Vagina (tissue), 2 donors: Measurements from ENCODE around the gene GRM8.
"Not testable (repeated sequence)": the region's sequence is repeated elsewhere in the genome, so short reads cannot be mapped to it uniquely, and the experiment has no call there.

Source experiments
- POLR2A ChIP-seq, 2 donors: fragments of 450-650 bp; IDR thresholded peaks; one replicate each; pipeline ENCODE4 v1.6.1; 2017; ENCODE audit warnings: antibody characterized with exemption in 2 of 2, mild to moderate bottlenecking in 2 of 2, moderate library complexity in 2 of 2
- POLR2AphosphoS5 ChIP-seq, 2 donors: sonication (generic); formaldehyde crosslinking; IDR thresholded peaks; one replicate each; pipeline ENCODE4 v1.9.0; 2017; ENCODE audit warnings: antibody characterized with exemption in 2 of 2, mild to moderate bottlenecking in 2 of 2, low read depth in 1 of 2; ENCODE audit not compliant: insufficient read depth in 1 of 2
- TF ChIP-seq, protein P1 (sequence below), 3 experiments: fragments of 450-650 bp in 2 of 3; fragments of 200-600 bp in 1 of 3; sonication (generic) in 1 of 3; IDR thresholded peaks; one replicate each; pipeline ENCODE4 v1.5.1; 2017 to 2019; ENCODE audit warnings: antibody characterized with exemption in 3 of 3, mild to moderate bottlenecking in 2 of 3, moderate library complexity in 2 of 3

DNA sequence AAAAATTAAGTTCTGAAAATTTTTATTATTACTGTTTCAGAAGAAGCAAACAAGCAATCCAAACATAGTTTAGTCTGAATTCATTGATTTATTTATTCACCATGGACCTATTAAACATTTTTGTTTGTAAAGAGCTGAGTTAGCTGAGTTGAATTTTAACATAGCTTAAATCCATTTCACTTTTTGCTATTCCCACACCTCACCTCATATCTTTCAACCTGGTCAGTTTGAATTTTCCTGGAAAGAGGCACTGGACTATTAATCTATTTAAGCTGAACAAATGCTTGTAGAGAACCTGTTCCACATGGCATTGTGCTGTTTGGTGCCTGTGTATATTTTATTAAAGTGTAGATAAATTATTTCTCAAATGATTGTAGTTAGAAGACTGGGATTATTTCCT, 344.2 kb downstream of the GRM8 start:
- TF ChIP-seq, protein P1, sequence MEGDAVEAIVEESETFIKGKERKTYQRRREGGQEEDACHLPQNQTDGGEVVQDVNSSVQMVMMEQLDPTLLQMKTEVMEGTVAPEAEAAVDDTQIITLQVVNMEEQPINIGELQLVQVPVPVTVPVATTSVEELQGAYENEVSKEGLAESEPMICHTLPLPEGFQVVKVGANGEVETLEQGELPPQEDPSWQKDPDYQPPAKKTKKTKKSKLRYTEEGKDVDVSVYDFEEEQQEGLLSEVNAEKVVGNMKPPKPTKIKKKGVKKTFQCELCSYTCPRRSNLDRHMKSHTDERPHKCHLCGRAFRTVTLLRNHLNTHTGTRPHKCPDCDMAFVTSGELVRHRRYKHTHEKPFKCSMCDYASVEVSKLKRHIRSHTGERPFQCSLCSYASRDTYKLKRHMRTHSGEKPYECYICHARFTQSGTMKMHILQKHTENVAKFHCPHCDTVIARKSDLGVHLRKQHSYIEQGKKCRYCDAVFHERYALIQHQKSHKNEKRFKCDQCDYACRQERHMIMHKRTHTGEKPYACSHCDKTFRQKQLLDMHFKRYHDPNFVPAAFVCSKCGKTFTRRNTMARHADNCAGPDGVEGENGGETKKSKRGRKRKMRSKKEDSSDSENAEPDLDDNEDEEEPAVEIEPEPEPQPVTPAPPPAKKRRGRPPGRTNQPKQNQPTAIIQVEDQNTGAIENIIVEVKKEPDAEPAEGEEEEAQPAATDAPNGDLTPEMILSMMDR (IDR thresholded peaks at IDR 0.05), result not testable (repeated sequence)
- not testable (repeated sequence) for TF ChIP-seq POLR2A (IDR thresholded peaks at IDR 0.05); POLR2AphosphoS5 (IDR thresholded peaks at IDR 0.05; ENCODE audit: insufficient read depth in 1 of 2, low read depth in 1 of 2)
